Stimulated activated effector memory CD8-positive, alpha-beta T cell treated with anti-CD3 and anti-CD28 coated beads, Interleukin-12 subunit alpha, Interleukin-12 subunit beta, amount 100 ng/mL, for 72 hours (primary cell): ENCODE data around the gene TUSC7.

Source experiments
- ATAC-seq: fragments of 150-1000 bp; cut with Tn5 transposase; 2 replicates; pipeline ENCODE4 v1.10.0; 2021
- DNase-seq, 2 donors: peaks; one replicate each; pipeline ENCODE4 v3.0.0; 2021 to 2022; ENCODE audit warnings: low spot score in 2 of 2
- H3K27ac Mint-ChIP-seq: one replicate; pipeline ENCODE4 v1.8.0; 2022; ENCODE audit warnings: mild to moderate bottlenecking, mixed read lengths
- H3K36me3 Mint-ChIP-seq: one replicate; pipeline ENCODE4 v1.8.0; 2022; ENCODE audit warnings: mild to moderate bottlenecking, mixed read lengths
- H3K4me1 Mint-ChIP-seq: one replicate; pipeline ENCODE4 v1.8.0; 2022; ENCODE audit warnings: mixed read lengths
- H3K4me3 Mint-ChIP-seq: one replicate; pipeline ENCODE4 v1.8.0; 2022; ENCODE audit warnings: mild to moderate bottlenecking, mixed read lengths
- H3K9me3 Mint-ChIP-seq: one replicate; pipeline ENCODE4 v1.8.0; 2022; ENCODE audit warnings: mixed read lengths

Gene TUSC7

GRCh38 chr3:116709479-116709878 is at the start of gene TUSC7:
Gene TUSC7, plus strand, starts transcription at chr3:116709779.
- no peaks in the 10 kb centered on the region for H3K36me3 Mint-ChIP-seq
- H3K4me1 Mint-ChIP-seq = no peaks in the 10 kb centered on the region
- H3K27ac Mint-ChIP-seq = no peak within 1 kb of the TSS
- DNase-seq (no peak), ATAC-seq (no peak)
- no peak within 1 kb of the TSS for H3K4me3 Mint-ChIP-seq
- H3K9me3 Mint-ChIP-seq = peaks cover 3% of the 10 kb centered on the region

GRCh38 chr3:116661196-116661595 is 48.4 kb upstream of the TUSC7 start:
- no peak for ATAC-seq
- no peak overlapping the region for H3K27ac Mint-ChIP-seq
- no peaks in the 10 kb centered on the region for H3K36me3 Mint-ChIP-seq
- no peak for DNase-seq
- H3K4me3 Mint-ChIP-seq = no peak overlapping the region
- H3K9me3 Mint-ChIP-seq = peaks cover 12% of the 10 kb centered on the region
- H3K4me1 Mint-ChIP-seq = no peaks in the 10 kb centered on the region

DNA sequence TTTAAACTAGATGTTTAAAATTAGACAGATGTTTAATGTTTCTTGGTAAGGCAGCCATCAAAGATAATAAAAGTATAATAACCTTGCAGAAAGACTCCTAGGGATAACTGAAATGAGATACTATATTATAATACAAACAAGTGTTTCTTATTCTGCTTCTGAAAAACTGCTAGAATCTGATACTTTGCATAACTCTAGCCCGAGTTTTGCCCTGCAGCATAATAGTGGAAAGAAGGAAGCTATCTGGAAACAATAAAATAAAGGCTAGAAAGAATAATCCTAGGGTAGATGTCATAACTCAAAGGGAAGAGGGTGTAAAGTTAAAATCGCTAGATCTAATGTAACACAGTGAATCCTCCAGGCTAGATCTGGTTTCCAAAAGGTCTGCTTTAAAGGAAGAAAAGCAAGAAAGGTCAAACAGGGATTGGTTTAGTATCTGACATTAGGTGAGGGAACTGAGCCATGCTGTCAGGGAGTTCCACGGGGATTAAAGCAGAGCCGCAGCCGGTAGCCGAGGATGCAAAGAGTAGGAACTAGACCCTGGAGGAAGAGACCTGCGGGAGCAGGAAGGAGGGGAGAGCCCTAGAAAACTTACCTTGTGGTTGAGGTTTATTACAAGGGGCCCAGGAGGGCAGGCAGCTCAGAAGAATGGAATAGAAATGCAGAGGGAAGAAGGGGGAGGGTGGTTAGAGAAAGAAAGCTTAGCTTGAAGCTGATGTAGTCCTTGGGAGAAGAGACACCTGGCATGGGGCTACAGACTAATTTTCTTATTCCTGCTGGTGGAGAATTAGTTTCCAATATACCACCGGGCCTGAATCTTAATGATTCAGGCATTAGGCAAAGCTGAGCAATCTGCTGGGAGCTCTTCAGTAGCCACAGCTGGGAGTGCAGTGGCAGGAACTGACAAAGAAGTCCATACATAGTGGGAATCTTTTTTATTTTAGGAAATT is 46.1 kb upstream of the TUSC7 start:
- no peak for ATAC-seq
- H3K27ac Mint-ChIP-seq = no peak overlapping the region
- H3K4me3 Mint-ChIP-seq = no peak overlapping the region
- DNase-seq = no peak
- H3K9me3 Mint-ChIP-seq = peaks cover 15% of the 10 kb centered on the region
- no peaks in the 10 kb centered on the region for H3K4me1 Mint-ChIP-seq
- H3K36me3 Mint-ChIP-seq = no peaks in the 10 kb centered on the region

- Mint-ChIP-seq H3K9me3 (peaks cover 17% of the 10 kb centered on the region), H3K4me1 (no peaks in the 10 kb centered on the region), H3K27ac (no peak overlapping the region), H3K36me3 (no peaks in the 10 kb centered on the region), H3K4me3 (no peak overlapping the region)
- ATAC-seq (no peak), DNase-seq (no peak)
Measured at GRCh38 chr3:116667324-116667723, 42.3 kb upstream of the TUSC7 start.

GRCh38 chr3:116667791-116668190 is 41.8 kb upstream of the TUSC7 start:
- Mint-ChIP-seq H3K36me3 (no peaks in the 10 kb centered on the region), H3K4me1 (no peaks in the 10 kb centered on the region), H3K9me3 (peaks cover 17% of the 10 kb centered on the region), H3K27ac (no peak overlapping the region), H3K4me3 (no peak overlapping the region)
- no peak for ATAC-seq
- DNase-seq = no peak

GRCh38 chr3:116669576-116669975 is 40.0 kb upstream of the TUSC7 start:
- H3K9me3 Mint-ChIP-seq = peaks cover 11% of the 10 kb centered on the region
- DNase-seq (no peak), ATAC-seq (no peak)
- H3K4me3 Mint-ChIP-seq = no peak overlapping the region
- H3K4me1 Mint-ChIP-seq = no peaks in the 10 kb centered on the region
- H3K27ac Mint-ChIP-seq = no peak overlapping the region
- no peaks in the 10 kb centered on the region for H3K36me3 Mint-ChIP-seq

DNA sequence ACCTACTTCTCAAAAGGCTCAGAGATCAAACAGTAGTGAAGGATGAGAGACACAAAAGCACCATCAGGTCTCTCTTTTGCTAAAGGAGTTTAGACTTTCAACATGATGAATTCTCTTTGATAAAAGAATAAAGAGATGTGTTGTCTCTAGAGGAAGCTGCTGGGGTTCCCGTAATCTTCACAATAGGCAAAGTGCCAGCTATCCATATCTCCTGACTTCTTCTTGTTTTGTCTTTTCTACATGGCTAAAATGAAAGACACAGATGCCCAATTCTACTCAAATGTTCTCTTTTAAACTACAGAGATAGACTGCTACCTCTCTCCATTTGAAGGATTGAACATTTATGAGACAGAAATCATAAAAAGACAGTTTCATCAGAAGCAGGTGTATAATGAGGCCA is 38.4 kb upstream of the TUSC7 start:
- no peak for ATAC-seq
- no peak for DNase-seq
- H3K4me1 Mint-ChIP-seq = no peaks in the 10 kb centered on the region
- peaks cover 17% of the 10 kb centered on the region for H3K9me3 Mint-ChIP-seq
- no peak overlapping the region for H3K4me3 Mint-ChIP-seq
- no peak overlapping the region for H3K27ac Mint-ChIP-seq
- H3K36me3 Mint-ChIP-seq = no peaks in the 10 kb centered on the region

GRCh38 chr3:116678853-116679252 is 30.7 kb upstream of the TUSC7 start:
- DNase-seq (no peak), ATAC-seq (no peak)
- Mint-ChIP-seq H3K27ac (no peak overlapping the region), H3K36me3 (no peaks in the 10 kb centered on the region), H3K9me3 (peaks cover 7% of the 10 kb centered on the region), H3K4me3 (no peak overlapping the region), H3K4me1 (no peaks in the 10 kb centered on the region)

GRCh38 chr3:116691041-116691440 is 18.5 kb upstream of the TUSC7 start:
- DNase-seq = no peak
- H3K4me1 Mint-ChIP-seq = no peaks in the 10 kb centered on the region
- H3K27ac Mint-ChIP-seq = no peak overlapping the region
- no peak for ATAC-seq
- no peaks in the 10 kb centered on the region for H3K36me3 Mint-ChIP-seq
- peaks cover 23% of the 10 kb centered on the region for H3K9me3 Mint-ChIP-seq
- H3K4me3 Mint-ChIP-seq = no peak overlapping the region

DNA sequence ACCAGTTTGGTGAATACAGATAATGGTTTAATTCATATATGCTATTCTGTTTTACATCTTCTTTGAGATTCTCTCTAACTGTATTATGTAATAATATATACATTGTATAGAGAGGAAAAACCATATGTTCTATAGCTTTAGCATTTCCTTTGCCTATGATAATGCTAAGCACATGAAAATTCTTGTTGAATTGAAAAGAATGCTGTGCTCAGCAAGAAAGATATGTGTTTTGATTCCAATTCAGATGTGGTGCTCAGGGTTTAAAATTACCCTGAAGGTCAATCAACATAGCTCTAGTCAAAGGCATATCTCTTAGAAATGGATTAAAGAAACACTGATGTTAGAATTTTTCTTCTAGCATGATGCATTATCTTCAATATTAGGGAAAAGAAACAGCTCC is 8.5 kb upstream of the TUSC7 start:
- Mint-ChIP-seq H3K27ac (no peak overlapping the region), H3K4me1 (no peaks in the 10 kb centered on the region), H3K9me3 (peaks cover 10% of the 10 kb centered on the region), H3K36me3 (no peaks in the 10 kb centered on the region), H3K4me3 (no peak overlapping the region)
- no peak for ATAC-seq
- no peak for DNase-seq

DNA sequence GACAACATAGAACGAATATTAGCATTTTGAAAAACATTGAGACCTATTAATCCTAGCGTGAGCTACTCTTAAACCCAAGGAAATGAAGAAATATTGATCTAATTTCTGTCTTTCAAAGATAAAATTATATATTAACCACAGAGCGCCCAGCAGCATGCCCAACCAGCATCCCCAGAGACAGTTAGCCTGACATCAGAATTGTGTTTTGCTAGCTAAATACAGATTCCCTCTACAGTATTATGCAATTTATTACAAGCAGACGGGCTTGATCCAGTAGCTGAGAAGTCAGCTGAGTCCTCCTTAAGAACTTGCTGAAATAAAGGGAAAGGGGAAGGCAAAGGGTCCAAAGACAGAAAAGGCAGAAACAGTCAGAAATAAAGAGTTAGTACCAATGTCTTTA is 7.2 kb upstream of the TUSC7 start:
- peaks cover 7% of the 10 kb centered on the region for H3K9me3 Mint-ChIP-seq
- H3K4me3 Mint-ChIP-seq = no peak overlapping the region
- H3K27ac Mint-ChIP-seq = no peak overlapping the region
- H3K4me1 Mint-ChIP-seq = no peaks in the 10 kb centered on the region
- ATAC-seq (no peak), DNase-seq (no peak)
- H3K36me3 Mint-ChIP-seq = no peaks in the 10 kb centered on the region

- peaks cover 3% of the 10 kb centered on the region for H3K9me3 Mint-ChIP-seq
- no peak overlapping the region for H3K4me3 Mint-ChIP-seq
- no peaks in the 10 kb centered on the region for H3K4me1 Mint-ChIP-seq
- no peaks in the 10 kb centered on the region for H3K36me3 Mint-ChIP-seq
- no peak overlapping the region for H3K27ac Mint-ChIP-seq
- no peak for ATAC-seq
- no peak for DNase-seq
Measured at GRCh38 chr3:116707531-116707930, 2.0 kb upstream of the TUSC7 start.

DNA sequence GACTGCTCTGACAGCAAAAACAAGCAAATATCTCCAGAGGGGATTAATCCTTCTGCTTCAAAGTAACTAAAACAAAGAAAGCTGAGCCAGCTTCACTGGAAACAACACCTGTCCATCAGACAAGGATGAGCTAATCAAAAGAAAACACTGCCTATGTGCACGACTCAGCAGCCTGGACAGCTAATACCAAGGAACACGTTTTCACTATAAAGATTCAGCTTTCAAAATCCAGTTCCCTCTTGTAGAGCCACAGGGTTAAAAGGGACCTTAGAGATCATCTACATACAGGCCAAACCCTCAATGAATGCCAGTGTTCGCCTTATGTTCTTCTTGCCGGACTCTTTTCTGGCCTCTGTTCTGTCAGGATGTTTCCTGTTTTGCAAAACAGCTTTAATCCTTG is 6.9 kb downstream of the TUSC7 start:
- ATAC-seq (no peak), DNase-seq (no peak)
- peaks cover 23% of the 10 kb centered on the region for H3K9me3 Mint-ChIP-seq
- no peaks in the 10 kb centered on the region for H3K4me1 Mint-ChIP-seq
- no peaks in the 10 kb centered on the region for H3K36me3 Mint-ChIP-seq
- no peak overlapping the region for H3K27ac Mint-ChIP-seq
- no peak overlapping the region for H3K4me3 Mint-ChIP-seq

DNA sequence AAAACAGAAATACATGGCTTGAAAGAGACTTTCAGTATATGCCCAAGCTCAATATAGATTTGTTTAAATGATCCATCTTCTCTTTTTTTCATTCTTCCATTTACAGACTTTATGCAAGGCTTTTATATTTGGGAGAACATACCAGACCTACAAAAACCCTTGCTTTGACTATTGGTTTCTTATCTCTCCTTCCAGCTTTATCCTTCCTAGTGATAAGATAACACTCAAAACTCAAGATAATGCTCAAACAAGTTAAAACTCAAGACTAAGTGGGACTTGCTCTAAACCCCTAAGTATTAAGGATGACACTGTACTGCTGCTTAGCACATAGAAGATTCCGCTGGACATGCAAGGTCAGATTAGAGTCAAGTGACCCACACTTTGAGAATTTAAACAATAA is 8.0 kb downstream of the TUSC7 start:
- ATAC-seq = no peak
- H3K9me3 Mint-ChIP-seq = peaks cover 23% of the 10 kb centered on the region
- no peaks in the 10 kb centered on the region for H3K36me3 Mint-ChIP-seq
- no peak for DNase-seq
- no peaks in the 10 kb centered on the region for H3K4me1 Mint-ChIP-seq
- H3K4me3 Mint-ChIP-seq = no peak overlapping the region
- no peak overlapping the region for H3K27ac Mint-ChIP-seq

DNA sequence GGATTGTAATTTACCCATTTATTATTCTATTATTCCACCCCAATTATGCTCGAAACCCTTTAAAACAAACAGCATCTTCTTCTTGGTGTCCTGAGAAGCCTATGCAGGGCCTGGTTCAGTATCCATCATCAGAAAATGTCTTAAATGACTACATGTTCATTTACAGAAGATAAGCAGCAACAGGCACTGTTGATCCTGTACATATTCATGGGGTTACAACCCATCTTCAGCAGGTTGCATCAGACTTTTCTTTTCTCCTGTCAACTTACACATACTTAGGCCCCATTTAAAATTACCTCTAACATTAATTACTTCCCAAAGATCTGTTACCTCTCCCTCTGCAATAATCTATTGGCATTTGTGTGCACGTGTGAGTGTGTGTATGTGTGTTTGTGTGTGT is 18.9 kb downstream of the TUSC7 start:
- ATAC-seq = no peak
- Mint-ChIP-seq H3K4me1 (no peaks in the 10 kb centered on the region), H3K9me3 (peaks cover 6% of the 10 kb centered on the region), H3K27ac (no peak overlapping the region), H3K4me3 (no peak overlapping the region), H3K36me3 (no peaks in the 10 kb centered on the region)
- no peak for DNase-seq

- Mint-ChIP-seq H3K9me3 (peaks cover 10% of the 10 kb centered on the region), H3K4me1 (no peaks in the 10 kb centered on the region), H3K36me3 (no peaks in the 10 kb centered on the region), H3K27ac (no peak overlapping the region), H3K4me3 (no peak overlapping the region)
- ATAC-seq = no peak
- DNase-seq = no peak
Measured at GRCh38 chr3:116734243-116734642, 24.7 kb downstream of the TUSC7 start.
